ENCODE data around the gene LDAH.

The LDAH gene

GRCh38 chr2:20687260-20687832, 135.6 kb downstream of the LDAH start:
- DNase-seq (ENCODE audit: extremely low read depth in 1 of 2, low read depth in 1 of 2) = no peak

- no peak for DNase-seq (ENCODE audit: extremely low read depth in 1 of 2, low read depth in 1 of 2)
Measured at GRCh38 chr2:20684581-20685063, 138.3 kb downstream of the LDAH start.

- DNase-seq (ENCODE audit: extremely low read depth in 1 of 2, low read depth in 1 of 2) = no peak
Measured at GRCh38 chr2:20682167-20682920, 140.6 kb downstream of the LDAH start.

GRCh38 chr2:20680744-20681375, 142.0 kb downstream of the LDAH start:
- DNase-seq (ENCODE audit: extremely low read depth in 1 of 2, low read depth in 1 of 2) = no peak

GRCh38 chr2:20678780-20679179, 144.1 kb downstream of the LDAH start:
- no peak for DNase-seq (ENCODE audit: extremely low read depth in 1 of 2, low read depth in 1 of 2)

GRCh38 chr2:20678086-20678395, 144.9 kb downstream of the LDAH start:
- no peak for DNase-seq (ENCODE audit: extremely low read depth in 1 of 2, low read depth in 1 of 2)

GRCh38 chr2:20677301-20678085, 145.4 kb downstream of the LDAH start:
- no peak for DNase-seq (ENCODE audit: extremely low read depth in 1 of 2, low read depth in 1 of 2)

GRCh38 chr2:20676353-20677215, 146.3 kb downstream of the LDAH start:
- no peak for DNase-seq (ENCODE audit: extremely low read depth in 1 of 2, low read depth in 1 of 2)

GRCh38 chr2:20675701-20676352, 147.1 kb downstream of the LDAH start:
- no peak for DNase-seq (ENCODE audit: extremely low read depth in 1 of 2, low read depth in 1 of 2)

- DNase-seq (ENCODE audit: extremely low read depth in 1 of 2, low read depth in 1 of 2) = no peak
Measured at GRCh38 chr2:20674974-20675679, 147.8 kb downstream of the LDAH start.

GRCh38 chr2:20674309-20674965, 148.5 kb downstream of the LDAH start:
- DNase-seq (ENCODE audit: extremely low read depth in 1 of 2, low read depth in 1 of 2) = no peak

- DNase-seq (ENCODE audit: extremely low read depth in 1 of 2, low read depth in 1 of 2) = no peak
Measured at GRCh38 chr2:20673686-20674308, 149.1 kb downstream of the LDAH start.

GRCh38 chr2:20672201-20672951, 150.5 kb downstream of the LDAH start:
- DNase-seq (ENCODE audit: extremely low read depth in 1 of 2, low read depth in 1 of 2) = no peak

GRCh38 chr2:20671736-20672080, 151.2 kb downstream of the LDAH start:
- no peak for DNase-seq (ENCODE audit: extremely low read depth in 1 of 2, low read depth in 1 of 2)

GRCh38 chr2:20671036-20671735, 151.7 kb downstream of the LDAH start:
- DNase-seq (ENCODE audit: extremely low read depth in 1 of 2, low read depth in 1 of 2) = no peak

- DNase-seq (ENCODE audit: extremely low read depth in 1 of 2, low read depth in 1 of 2) = no peak
Measured at GRCh38 chr2:20670315-20671035, 152.4 kb downstream of the LDAH start.
